Activated CD4-positive, alpha-beta T cell treated with anti-CD3 and anti-CD28 coated beads, Interleukin-2, amount 10 ng/mL, durations not matched to agents 24 days and 14 days (primary cell): Measurements from ENCODE around the gene RPS6KA2. TPM values are rescaled to one million over a fixed set of nuclear protein-coding genes. Genes with fewer than 3 reads are reported as not detected.

Experiments used
- DNase-seq: peaks from one replicate; pipeline ENCODE4 v3.0.0; 2022
- H3K27ac Mint-ChIP-seq: one replicate; pipeline ENCODE4 v1.8.0; 2022; ENCODE audit warnings: mild to moderate bottlenecking, mixed read lengths
- H3K27me3 Mint-ChIP-seq: one replicate; pipeline ENCODE4 v1.8.0; 2022; ENCODE audit warnings: mixed read lengths
- H3K36me3 Mint-ChIP-seq: one replicate; pipeline ENCODE4 v1.8.0; 2022; ENCODE audit warnings: low read depth, mild to moderate bottlenecking, mixed read lengths
- H3K4me1 Mint-ChIP-seq: one replicate; pipeline ENCODE4 v1.8.0; 2021; ENCODE audit warnings: mixed read lengths
- H3K4me3 Mint-ChIP-seq: one replicate; pipeline ENCODE4 v1.8.0; 2022; ENCODE audit warnings: mild to moderate bottlenecking, moderate library complexity, mixed read lengths
- H3K9me3 Mint-ChIP-seq: one replicate; pipeline ENCODE4 v1.8.0; 2021; ENCODE audit warnings: mixed read lengths
- intact Hi-C: fragments of 100-400 bp; cut with micrococcal nuclease; formaldehyde crosslinking; loops from one replicate; pipeline ENCODE4 v1.15.1; 2023
- total RNA-seq: library from RNA; stranded (reverse); gene quantifications from 2 replicates; pipeline ENCODE4 v1.2.3, GENCODE V29; 2022

RPS6KA2 gene
- total RNA-seq, 1 donor from 2014 or later: 2.8 TPM

DNA sequence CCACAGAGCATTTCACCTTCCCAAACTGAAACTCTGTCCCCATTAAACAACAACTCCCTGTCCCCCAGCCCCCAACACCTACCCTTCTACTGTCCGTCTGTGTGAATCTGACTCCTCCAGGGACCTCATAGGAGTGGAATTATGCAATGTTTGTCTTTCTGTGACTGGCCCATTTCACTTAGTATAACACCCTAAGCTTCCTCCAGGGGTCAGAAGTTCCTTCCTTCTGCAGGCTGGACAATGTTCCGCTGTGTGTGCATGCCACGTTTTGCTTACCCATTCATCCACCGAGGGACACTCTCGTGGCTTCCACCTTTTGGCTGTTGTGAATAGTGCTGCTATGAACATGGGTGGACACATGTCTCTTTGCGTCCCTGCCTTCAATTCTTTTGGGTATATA lies 206.7 kb downstream of the RPS6KA2 start:
- DNase-seq: no peak
- Mint-ChIP-seq H3K27me3 (no peaks in the 10 kb centered on the region), H3K9me3 (peaks cover 14% of the 10 kb centered on the region), H3K36me3 (peaks cover 18% of the 10 kb centered on the region), H3K4me3 (no peak overlapping the region), H3K4me1 (peaks cover 53% of the 10 kb centered on the region), H3K27ac (no peak overlapping the region)
- intact Hi-C loops: no loop called here

DNA sequence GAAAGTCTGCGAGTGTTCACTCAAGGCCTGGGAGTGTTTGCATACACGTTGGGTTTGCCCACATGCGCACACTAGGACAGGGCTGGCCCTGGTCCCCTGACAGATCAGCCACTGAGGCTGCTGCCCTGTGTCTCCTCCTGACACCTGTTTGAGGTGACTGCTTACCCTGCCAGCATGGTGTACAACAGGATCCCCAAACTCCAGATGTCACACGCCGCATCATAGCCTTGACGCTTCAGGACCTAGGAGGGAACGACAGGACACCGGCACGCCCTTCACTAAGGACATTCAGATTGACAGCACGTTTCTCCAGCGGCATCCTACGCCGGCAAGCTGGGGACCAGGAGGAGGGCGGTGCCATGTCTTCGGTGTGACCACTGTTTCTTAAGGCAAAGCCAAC lies 207.3 kb downstream of the RPS6KA2 start:
- Mint-ChIP-seq H3K27me3 (no peaks in the 10 kb centered on the region), H3K9me3 (peaks cover 14% of the 10 kb centered on the region), H3K4me1 (peaks cover 58% of the 10 kb centered on the region), H3K4me3 (no peak overlapping the region), H3K36me3 (peaks cover 20% of the 10 kb centered on the region), H3K27ac (no peak overlapping the region)
- intact Hi-C loops: loop anchor here (5.0 kb wide), 3 partner anchors 37 to 208 kb away; partner anchors contain the start of genes MPC1 and RPS6KA2
- DNase-seq: no peak

GRCh38 chr6:166419286-166419685 lies 207.8 kb downstream of the RPS6KA2 start:
- peak overlapping the region; percentile 9 for H3K4me3 Mint-ChIP-seq
- H3K36me3 Mint-ChIP-seq: peaks cover 20% of the 10 kb centered on the region
- DNase-seq: peak; percentile 86
- intact Hi-C loops: loop anchor here (5.0 kb wide), 3 partner anchors 37 to 208 kb away; partner anchors contain the start of genes MPC1 and RPS6KA2
- no peaks in the 10 kb centered on the region for H3K27me3 Mint-ChIP-seq
- H3K4me1 Mint-ChIP-seq: peaks cover 61% of the 10 kb centered on the region
- peak overlapping the region; percentile 50 for H3K27ac Mint-ChIP-seq
- peaks cover 14% of the 10 kb centered on the region for H3K9me3 Mint-ChIP-seq

- intact Hi-C loops: loop anchor here (5.0 kb wide), 3 partner anchors 36 to 209 kb away; partner anchors contain the start of genes MPC1 and RPS6KA2
- peak overlapping the region; percentile 26 for H3K27ac Mint-ChIP-seq
Observed at GRCh38 chr6:166418691-166419143, 208.3 kb downstream of the RPS6KA2 start.

DNA sequence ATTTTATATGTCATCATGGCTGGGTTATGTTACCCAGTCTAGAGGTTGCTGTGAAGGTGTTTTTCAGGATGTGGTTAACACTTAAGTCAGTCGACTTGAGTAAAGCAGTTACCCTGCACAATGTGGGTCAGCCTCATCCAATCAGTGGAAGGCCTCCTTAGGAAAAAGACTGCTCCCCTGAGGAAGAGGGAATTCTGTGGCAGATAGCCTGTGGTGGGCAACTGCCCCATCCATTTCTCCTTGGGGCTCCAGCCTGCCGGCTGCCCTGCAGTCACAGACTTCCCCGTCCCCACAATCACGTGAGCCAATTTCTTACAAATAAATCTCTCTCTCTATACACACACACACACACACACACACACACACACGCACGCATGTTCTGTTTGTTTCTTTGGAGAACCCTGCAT lies 209.8 kb downstream of the RPS6KA2 start:
- H3K4me1 Mint-ChIP-seq: peaks cover 62% of the 10 kb centered on the region
- H3K36me3 Mint-ChIP-seq: peaks cover 20% of the 10 kb centered on the region
- H3K9me3 Mint-ChIP-seq: peaks cover 14% of the 10 kb centered on the region
- peak; percentile 85 for DNase-seq
- H3K27me3 Mint-ChIP-seq: no peaks in the 10 kb centered on the region
- peak overlapping the region; percentile 66 for H3K27ac Mint-ChIP-seq
- intact Hi-C loops: loop anchor here (5.0 kb wide), 3 partner anchors 35 to 210 kb away; partner anchors contain the start of genes MPC1 and RPS6KA2
- peak overlapping the region; percentile 5 for H3K4me3 Mint-ChIP-seq

More at GRCh38 chr6:166418691-166419143, 208.3 kb downstream of the RPS6KA2 start:
- no peaks in the 10 kb centered on the region for H3K27me3 Mint-ChIP-seq
- DNase-seq: no peak
- H3K4me1 Mint-ChIP-seq: peaks cover 61% of the 10 kb centered on the region
- peaks cover 14% of the 10 kb centered on the region for H3K9me3 Mint-ChIP-seq
- H3K4me3 Mint-ChIP-seq: peak overlapping the region; percentile 27
- peaks cover 20% of the 10 kb centered on the region for H3K36me3 Mint-ChIP-seq

- Mint-ChIP-seq H3K27me3 (no peaks in the 10 kb centered on the region), H3K27ac (peak overlapping the region; percentile 49), H3K9me3 (peaks cover 14% of the 10 kb centered on the region), H3K4me1 (peaks cover 69% of the 10 kb centered on the region), H3K4me3 (peak overlapping the region; percentile 49), H3K36me3 (peaks cover 20% of the 10 kb centered on the region)
- no peak for DNase-seq
- intact Hi-C loops: loop anchor here (5.0 kb wide), 3 partner anchors 34 to 211 kb away; partner anchors contain the start of genes MPC1 and RPS6KA2
Observed at GRCh38 chr6:166415833-166416347, 211.2 kb downstream of the RPS6KA2 start.

GRCh38 chr6:166415306-166415705 lies 211.7 kb downstream of the RPS6KA2 start:
- Mint-ChIP-seq H3K9me3 (peaks cover 14% of the 10 kb centered on the region), H3K27ac (peak overlapping the region; percentile 49), H3K4me1 (peaks cover 72% of the 10 kb centered on the region), H3K27me3 (no peaks in the 10 kb centered on the region), H3K4me3 (peak overlapping the region; percentile 49), H3K36me3 (peaks cover 19% of the 10 kb centered on the region)
- intact Hi-C loops: loop anchor here (5.0 kb wide), 3 partner anchors 33 to 212 kb away; partner anchors contain the start of genes MPC1 and RPS6KA2
- DNase-seq: peak; percentile 80

DNA sequence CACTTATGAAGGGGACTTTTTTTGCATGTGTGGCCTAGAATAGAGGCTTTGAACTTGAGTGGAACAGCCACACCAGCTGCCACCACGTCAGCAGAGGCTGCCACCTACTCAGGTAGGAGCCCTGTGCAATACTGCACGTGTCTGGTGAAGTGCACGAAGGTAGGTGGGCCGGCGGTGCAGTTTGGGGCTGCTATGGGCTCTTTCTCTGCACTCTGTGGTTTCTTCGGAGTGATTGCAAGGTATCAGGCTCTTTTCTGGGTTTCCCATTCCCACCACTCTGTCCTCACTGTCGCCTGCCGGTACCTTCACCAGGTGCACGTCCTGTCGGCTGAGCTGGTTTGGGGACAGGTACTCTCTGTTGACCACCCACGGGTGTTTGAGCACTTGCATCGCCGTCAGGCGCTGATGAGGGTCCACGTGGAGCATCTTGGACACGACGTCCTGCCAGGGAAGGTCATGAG lies 213.5 kb downstream of the RPS6KA2 start:
- DNase-seq: no peak
- Mint-ChIP-seq H3K36me3 (peaks cover 18% of the 10 kb centered on the region), H3K27me3 (peaks cover 5% of the 10 kb centered on the region), H3K9me3 (peaks cover 14% of the 10 kb centered on the region), H3K27ac (no peak overlapping the region), H3K4me1 (peaks cover 59% of the 10 kb centered on the region), H3K4me3 (no peak overlapping the region)
- intact Hi-C loops: no loop called here

- DNase-seq: no peak
- intact Hi-C loops: no loop called here
- H3K27ac Mint-ChIP-seq: no peak overlapping the region
- no peak overlapping the region for H3K4me3 Mint-ChIP-seq
- H3K36me3 Mint-ChIP-seq: peaks cover 18% of the 10 kb centered on the region
- H3K4me1 Mint-ChIP-seq: peaks cover 53% of the 10 kb centered on the region
- peaks cover 14% of the 10 kb centered on the region for H3K9me3 Mint-ChIP-seq
- peaks cover 5% of the 10 kb centered on the region for H3K27me3 Mint-ChIP-seq
Observed at GRCh38 chr6:166412911-166413384, 214.1 kb downstream of the RPS6KA2 start.

DNA sequence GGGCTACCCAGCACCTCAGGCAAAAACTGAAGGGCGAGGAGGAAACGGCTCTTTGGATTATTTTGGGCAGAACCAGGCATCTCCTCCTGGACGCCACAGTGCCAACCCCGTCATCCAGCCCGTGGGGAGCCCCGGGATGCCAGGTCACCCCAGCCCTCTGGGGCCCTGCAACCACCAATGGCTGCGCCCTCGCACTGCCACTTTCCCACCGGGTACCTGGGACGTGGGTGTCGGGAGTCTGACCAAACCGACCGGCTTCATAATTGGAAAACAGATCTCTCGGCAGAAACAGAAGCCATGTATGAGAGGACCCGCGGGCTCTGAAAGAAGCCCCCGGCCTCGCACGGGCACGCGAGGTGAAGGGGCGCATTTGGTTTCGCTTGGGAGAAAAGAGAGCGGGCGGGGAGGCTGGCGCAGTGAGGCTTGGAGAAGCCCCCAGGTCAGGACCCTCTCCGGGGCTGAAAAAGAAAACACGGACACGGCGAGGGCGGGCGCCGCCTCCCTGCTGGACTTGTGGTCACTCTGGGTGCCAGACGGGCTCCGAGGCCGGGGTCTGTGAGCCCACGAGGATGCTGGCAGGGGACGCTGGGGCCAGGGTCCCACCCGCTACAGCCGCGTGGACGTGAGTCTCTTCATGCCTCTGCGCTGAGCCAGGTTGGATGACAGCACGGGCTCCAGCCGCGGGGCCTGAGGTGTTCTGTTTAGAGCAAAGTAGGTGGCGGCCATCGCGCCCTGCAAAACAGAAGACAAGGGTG lies 214.7 kb downstream of the RPS6KA2 start:
- no peak overlapping the region for H3K27ac Mint-ChIP-seq
- H3K4me3 Mint-ChIP-seq: no peak overlapping the region
- DNase-seq: no peak
- H3K36me3 Mint-ChIP-seq: peaks cover 18% of the 10 kb centered on the region
- intact Hi-C loops: no loop called here
- peaks cover 5% of the 10 kb centered on the region for H3K27me3 Mint-ChIP-seq
- H3K9me3 Mint-ChIP-seq: peaks cover 14% of the 10 kb centered on the region
- H3K4me1 Mint-ChIP-seq: peaks cover 48% of the 10 kb centered on the region

GRCh38 chr6:166411721-166412151 lies 215.3 kb downstream of the RPS6KA2 start:
- peak overlapping the region; percentile 40 for H3K27ac Mint-ChIP-seq
- H3K36me3 Mint-ChIP-seq: peaks cover 14% of the 10 kb centered on the region
- H3K27me3 Mint-ChIP-seq: peaks cover 5% of the 10 kb centered on the region
- peak; percentile 76 for DNase-seq
- intact Hi-C loops: no loop called here
- peaks cover 12% of the 10 kb centered on the region for H3K9me3 Mint-ChIP-seq
- peak overlapping the region; percentile 62 for H3K4me3 Mint-ChIP-seq
- H3K4me1 Mint-ChIP-seq: peaks cover 42% of the 10 kb centered on the region

DNA sequence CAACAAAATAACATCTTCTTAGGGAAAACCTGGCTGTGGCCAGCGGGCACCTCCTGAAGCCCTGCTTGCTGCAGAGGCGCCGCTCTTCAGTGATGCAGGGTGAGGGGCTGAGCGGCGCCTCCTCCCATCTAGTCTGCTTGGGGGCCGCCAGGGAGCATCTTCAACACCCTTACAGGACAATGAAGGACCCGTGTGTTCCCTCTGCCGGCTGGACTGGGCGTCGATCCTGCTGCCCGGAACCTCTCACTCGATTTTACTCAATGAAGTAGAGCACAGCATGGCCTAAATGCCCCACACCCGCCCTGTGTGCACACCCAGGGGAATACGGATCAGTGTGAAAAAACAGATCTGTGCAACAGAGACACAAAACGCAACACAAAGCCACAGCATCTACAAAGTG lies 215.8 kb downstream of the RPS6KA2 start:
- Mint-ChIP-seq H3K36me3 (peaks cover 9% of the 10 kb centered on the region), H3K27me3 (peaks cover 5% of the 10 kb centered on the region), H3K27ac (no peak overlapping the region), H3K4me3 (peak overlapping the region; percentile 62), H3K4me1 (peaks cover 37% of the 10 kb centered on the region), H3K9me3 (peaks cover 7% of the 10 kb centered on the region)
- intact Hi-C loops: no loop called here
- DNase-seq: no peak

GRCh38 chr6:166410426-166410935 lies 216.6 kb downstream of the RPS6KA2 start:
- intact Hi-C loops: no loop called here
- H3K27me3 Mint-ChIP-seq: peaks cover 5% of the 10 kb centered on the region
- no peak for DNase-seq
- H3K36me3 Mint-ChIP-seq: peaks cover 4% of the 10 kb centered on the region
- H3K4me3 Mint-ChIP-seq: no peak overlapping the region
- peaks cover 29% of the 10 kb centered on the region for H3K4me1 Mint-ChIP-seq
- no peak overlapping the region for H3K27ac Mint-ChIP-seq
- H3K9me3 Mint-ChIP-seq: no peaks in the 10 kb centered on the region
